GM19395 (cell line): Measurements from ENCODE around the gene RNF113B.

Source experiments
- ATAC-seq: cut with Tn5 transposase; IDR thresholded peaks from one replicate; pipeline ENCODE4 v1.9.1; 2021; ENCODE audit warnings: mild to moderate bottlenecking, moderate library complexity; ENCODE audit not compliant: unreplicated experiment

RNF113B gene

GRCh38 chr13:98142380-98143156 is 34.5 kb downstream of the RNF113B start, which contains the start of gene FARP1:
Gene FARP1, plus strand, starts transcription at chr13:98143094. Its CDS starts 70,149 bp downstream, at chr13:98213243.
- ATAC-seq = peak; percentile 67

- ATAC-seq = peak; percentile 15
Measured at GRCh38 chr13:98141509-98142379, 35.3 kb downstream of the RNF113B start.

GRCh38 chr13:98141091-98141490 is 36.0 kb downstream of the RNF113B start:
- ATAC-seq = no peak

GRCh38 chr13:98134901-98135300 is 42.2 kb downstream of the RNF113B start:
- no peak for ATAC-seq

- ATAC-seq = peak; percentile 79
Measured at GRCh38 chr13:98133946-98134345, 43.1 kb downstream of the RNF113B start.

- ATAC-seq = no peak
Measured at GRCh38 chr13:98129059-98129746, 47.9 kb downstream of the RNF113B start.
